Uterus (tissue), 2 donors: ENCODE data around the gene PLA2G10.

Source experiments
- CTCF ChIP-seq, 4 experiments: fragments of 200-600 bp in 2 of 4; fragments of 450-650 bp in 2 of 4; sonication (generic) in 2 of 4; IDR thresholded peaks; one replicate each; pipeline ENCODE4 v1.5.1; 2016 to 2019; ENCODE audit warnings: antibody characterized with exemption in 4 of 4, mild to moderate bottlenecking in 2 of 4, moderate library complexity in 1 of 4
- POLR2A ChIP-seq, 2 donors: fragments of 450-650 bp; IDR thresholded peaks; one replicate each; pipeline ENCODE4 v1.6.1; 2016; ENCODE audit warnings: antibody characterized with exemption in 2 of 2, mild to moderate bottlenecking in 1 of 2, moderate library complexity in 1 of 2

GRCh38 chr16:14677627-14678026 lies 16.5 kb downstream of the PLA2G10 start:
- no peak for TF ChIP-seq CTCF (IDR thresholded peaks at IDR 0.05)
- TF ChIP-seq POLR2A (IDR thresholded peaks at IDR 0.05): no peak
